Urinary bladder (tissue), 4 donors: ENCODE data around the gene NDUFS8. TPM values are rescaled to one million over a fixed set of nuclear protein-coding genes. Genes with fewer than 3 reads are reported as not detected.

Experiments
- DNase-seq: peaks from one replicate; pipeline ENCODE4 v3.0.0-alpha.2; 2015; ENCODE audit errors: extremely low spot score
- H3K27ac ChIP-seq: one replicate; pipeline ENCODE4 v1.5.1; 2013; ENCODE audit warnings: low read depth, mild to moderate bottlenecking, moderate library complexity
- H3K36me3 ChIP-seq: one replicate; pipeline ENCODE4 v1.6.1; 2013; ENCODE audit warnings: mild to moderate bottlenecking, moderate library complexity; ENCODE audit not compliant: insufficient read depth
- H3K4me1 ChIP-seq: one replicate; pipeline ENCODE4 v1.6.1; 2013; ENCODE audit warnings: mild to moderate bottlenecking, moderate library complexity; ENCODE audit not compliant: insufficient read depth
- H3K4me3 ChIP-seq: one replicate; pipeline ENCODE4 v1.5.1; 2013; ENCODE audit warnings: low read depth, low read length
- WGBS: extraction: QIAGEN DNeasy Blood & Tissue Kit; methylation state at CpG from one replicate; pipeline ENCODE4 v1.1.7; 2013; 5-methylcytosine and 5-hydroxymethylcytosine counted together
- polyA plus RNA-seq: library from polyadenylated mRNA; stranded (reverse); fragments of 200-250 nt; gene quantifications from one replicate; pipeline ENCODE4 v1.2.3, GENCODE V29; 2013
- total RNA-seq: library from RNA; depleted of rRNA; stranded (reverse); fragments of >200 nt; gene quantifications from one replicate; pipeline ENCODE4 v1.2.3, GENCODE V29; 2014
- donor health status: healthy with polysubstance abuse.
- donor health status: healthy.

Gene NDUFS8
- total and polyA plus RNA-seq, 2 donors = 57.0 to 172 TPM

DNA sequence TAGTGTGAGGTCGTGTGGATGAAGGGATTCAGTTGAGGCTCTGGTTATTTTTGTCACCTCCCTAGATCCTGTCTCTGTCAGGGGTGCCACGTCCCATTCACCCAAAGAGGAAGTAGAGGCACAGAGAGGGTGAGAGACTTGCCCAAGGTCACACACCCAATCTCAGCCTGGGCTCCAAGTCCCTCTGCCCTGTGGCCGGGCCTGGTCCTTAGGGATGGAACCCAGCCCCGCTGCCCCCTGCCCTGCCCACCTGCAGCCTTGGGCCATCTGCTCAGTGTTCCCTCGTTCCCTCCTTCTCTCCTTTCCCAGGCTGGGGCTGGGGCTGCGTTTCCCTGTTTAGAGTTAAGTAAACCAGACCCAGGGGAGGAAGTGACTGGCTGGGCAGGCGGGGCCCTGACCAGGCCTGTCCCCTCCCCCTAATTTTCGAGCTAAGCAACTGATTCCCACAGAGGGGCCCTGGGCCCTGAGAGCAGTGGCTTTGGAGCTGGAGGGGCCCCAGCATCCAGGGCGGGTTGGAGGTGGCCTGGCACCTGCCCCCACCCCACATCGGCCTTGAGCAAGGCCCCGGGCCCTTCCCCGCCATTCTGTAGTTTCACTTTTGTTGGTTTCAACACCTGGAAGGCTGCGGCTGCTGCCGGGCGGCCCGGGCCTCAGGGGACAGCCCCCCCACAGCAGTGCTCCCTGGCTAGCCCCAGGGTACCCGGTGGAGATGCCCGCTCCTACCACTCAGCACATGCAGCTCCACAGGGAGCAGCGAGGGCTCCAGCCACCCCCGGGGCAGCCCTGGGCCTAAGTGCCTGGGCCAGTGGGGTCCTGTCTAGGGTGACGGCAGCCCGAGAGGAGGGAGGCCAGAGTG lies 9.8 kb downstream of the NDUFS8 start:
- peak overlapping the region; percentile 70 for H3K4me3 ChIP-seq
- DNase-seq = peak; percentile 14
- H3K36me3 ChIP-seq = peaks cover 1% of the 10 kb centered on the region
- 13% methylated on average over 22 of the region's 22 CpGs for WGBS
- no peaks in the 10 kb centered on the region for H3K4me1 ChIP-seq
- peak overlapping the region; percentile 88 for H3K27ac ChIP-seq

DNA sequence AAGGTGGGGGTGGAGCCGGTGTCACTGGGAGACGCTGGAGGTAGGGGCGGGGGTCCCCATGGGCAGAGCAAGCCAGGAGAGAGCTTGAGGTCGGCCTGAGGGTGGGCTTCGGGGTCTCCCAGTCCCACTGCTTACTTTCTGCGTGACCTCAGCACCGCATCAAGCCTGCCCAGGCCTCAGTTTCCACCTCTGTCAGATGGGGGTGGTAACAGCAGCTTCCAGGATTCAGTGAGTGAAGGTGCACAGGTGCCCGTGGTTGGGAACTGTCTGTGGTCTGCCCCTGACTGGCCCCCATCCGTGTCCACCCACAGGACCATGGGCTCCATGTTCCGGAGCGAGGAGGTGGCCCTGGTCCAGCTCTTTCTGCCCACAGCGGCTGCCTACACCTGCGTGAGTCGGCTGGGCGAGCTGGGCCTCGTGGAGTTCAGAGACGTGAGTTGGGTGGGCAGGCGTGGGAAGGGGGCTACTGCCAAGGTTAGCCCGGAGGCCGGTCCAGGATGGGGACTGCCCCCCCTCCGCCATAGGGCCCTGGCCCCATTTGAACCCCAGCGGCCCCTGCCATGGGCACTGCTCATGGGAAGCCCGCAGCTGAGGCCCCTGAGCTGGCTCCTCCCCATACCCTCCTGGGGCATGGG lies 10.6 kb downstream of the NDUFS8 start:
- H3K4me3 ChIP-seq = peak overlapping the region; percentile 70
- no peak for DNase-seq
- H3K27ac ChIP-seq = peak overlapping the region; percentile 88
- peaks cover 1% of the 10 kb centered on the region for H3K36me3 ChIP-seq
- no peaks in the 10 kb centered on the region for H3K4me1 ChIP-seq
- WGBS = 80% methylated on average over 23 of the region's 23 CpGs

- Histone ChIP-seq H3K36me3 (peaks cover 1% of the 10 kb centered on the region), H3K27ac (no peak overlapping the region), H3K4me1 (no peaks in the 10 kb centered on the region), H3K4me3 (no peak overlapping the region)
- 83% methylated on average over 12 of the region's 12 CpGs for WGBS
- no peak for DNase-seq
These were observed 11.2 kb downstream of the NDUFS8 start for GRCh38 chr11:68041617-68042218.

- Histone ChIP-seq H3K36me3 (peaks cover 1% of the 10 kb centered on the region), H3K27ac (no peak overlapping the region), H3K4me1 (no peaks in the 10 kb centered on the region), H3K4me3 (no peak overlapping the region)
- no peak for DNase-seq
- 85% methylated on average over 27 of the region's 27 CpGs for WGBS
These were observed 11.9 kb downstream of the NDUFS8 start for GRCh38 chr11:68042219-68043028.

GRCh38 chr11:68043029-68043348 lies 12.5 kb downstream of the NDUFS8 start:
- H3K4me1 ChIP-seq = no peaks in the 10 kb centered on the region
- DNase-seq = no peak
- WGBS = 62% methylated on average over 8 of the region's 8 CpGs
- no peak overlapping the region for H3K4me3 ChIP-seq
- H3K27ac ChIP-seq = peak overlapping the region; percentile 63
- peaks cover 1% of the 10 kb centered on the region for H3K36me3 ChIP-seq

- Histone ChIP-seq H3K4me1 (no peaks in the 10 kb centered on the region), H3K4me3 (no peak overlapping the region), H3K27ac (peak overlapping the region; percentile 63), H3K36me3 (peaks cover 1% of the 10 kb centered on the region)
- 55% methylated on average over 36 of the region's 36 CpGs for WGBS
- no peak for DNase-seq
These were observed 13.1 kb downstream of the NDUFS8 start for GRCh38 chr11:68043349-68044144.

DNA sequence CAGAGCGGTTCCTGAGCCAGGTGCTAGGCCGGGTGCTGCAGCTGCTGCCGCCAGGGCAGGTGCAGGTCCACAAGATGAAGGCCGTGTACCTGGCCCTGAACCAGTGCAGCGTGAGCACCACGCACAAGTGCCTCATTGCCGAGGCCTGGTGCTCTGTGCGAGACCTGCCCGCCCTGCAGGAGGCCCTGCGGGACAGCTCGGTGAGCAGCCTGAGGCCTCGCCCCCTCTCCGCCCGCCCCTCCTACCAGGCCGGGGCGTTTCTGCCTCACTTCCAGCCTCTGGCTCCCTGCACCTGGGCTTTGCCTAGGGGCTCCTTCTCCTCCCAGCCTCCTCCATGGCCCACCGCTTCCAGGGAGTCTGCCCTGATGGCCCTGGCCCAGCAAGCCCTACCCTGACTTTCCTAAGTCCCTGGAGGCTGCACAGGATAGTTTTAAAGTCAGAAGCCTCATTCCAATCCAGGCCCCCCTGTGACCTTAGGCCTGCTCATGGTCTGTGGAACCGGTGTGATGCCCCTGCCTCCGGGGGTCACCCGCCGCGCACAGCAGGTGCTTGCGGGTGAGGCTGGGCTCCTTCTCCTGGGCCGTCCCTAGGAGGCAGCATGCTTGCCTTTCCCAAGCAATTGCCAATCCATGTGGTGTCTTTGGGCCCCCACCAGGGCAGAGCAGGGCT lies 13.8 kb downstream of the NDUFS8 start:
- peaks cover 1% of the 10 kb centered on the region for H3K36me3 ChIP-seq
- no peak for DNase-seq
- H3K27ac ChIP-seq = no peak overlapping the region
- H3K4me3 ChIP-seq = no peak overlapping the region
- H3K4me1 ChIP-seq = no peaks in the 10 kb centered on the region
- WGBS = 79% methylated on average over 24 of the region's 24 CpGs

- Histone ChIP-seq H3K4me3 (no peak overlapping the region), H3K27ac (no peak overlapping the region), H3K36me3 (peaks cover 5% of the 10 kb centered on the region), H3K4me1 (no peaks in the 10 kb centered on the region)
- DNase-seq = no peak
- 89% methylated on average over 18 of the region's 18 CpGs for WGBS
These were observed 14.4 kb downstream of the NDUFS8 start for GRCh38 chr11:68044898-68045351.

DNA sequence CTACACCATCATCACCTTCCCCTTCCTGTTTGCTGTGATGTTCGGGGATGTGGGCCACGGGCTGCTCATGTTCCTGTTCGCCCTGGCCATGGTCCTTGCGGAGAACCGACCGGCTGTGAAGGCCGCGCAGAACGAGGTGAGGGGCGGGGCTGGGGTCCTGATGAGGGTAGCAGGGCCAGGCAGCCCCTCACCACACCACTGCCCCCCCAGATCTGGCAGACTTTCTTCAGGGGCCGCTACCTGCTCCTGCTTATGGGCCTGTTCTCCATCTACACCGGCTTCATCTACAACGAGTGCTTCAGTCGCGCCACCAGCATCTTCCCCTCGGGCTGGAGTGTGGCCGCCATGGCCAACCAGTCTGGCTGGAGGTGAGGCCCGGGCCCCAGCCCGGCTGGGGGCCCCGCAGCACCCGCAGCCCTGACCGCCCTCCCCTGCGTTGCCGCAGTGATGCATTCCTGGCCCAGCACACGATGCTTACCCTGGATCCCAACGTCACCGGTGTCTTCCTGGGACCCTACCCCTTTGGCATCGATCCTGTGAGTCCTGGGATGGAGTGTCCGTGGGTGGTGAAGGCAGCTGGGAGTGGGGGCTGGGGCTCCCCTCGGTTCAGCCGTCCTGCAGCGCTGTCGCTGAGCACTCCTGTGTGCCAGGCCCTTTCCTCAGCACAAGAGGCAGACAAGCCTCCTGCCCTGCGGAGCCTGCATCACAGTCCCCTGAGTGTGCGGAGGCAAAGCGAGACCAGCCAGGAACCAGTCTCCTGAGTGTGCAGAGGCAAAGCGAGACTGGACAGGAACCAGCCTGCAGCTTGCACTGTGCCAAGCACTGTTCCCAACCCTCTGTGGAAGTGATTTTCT lies 17.2 kb downstream of the NDUFS8 start:
- H3K36me3 ChIP-seq = peaks cover 10% of the 10 kb centered on the region
- DNase-seq = no peak
- H3K27ac ChIP-seq = no peak overlapping the region
- no peak overlapping the region for H3K4me3 ChIP-seq
- WGBS = 88% methylated on average over 37 of the region's 37 CpGs
- no peaks in the 10 kb centered on the region for H3K4me1 ChIP-seq

- H3K4me3 ChIP-seq = no peak overlapping the region
- WGBS = 88% methylated on average over 35 of the region's 35 CpGs
- no peak for DNase-seq
- H3K27ac ChIP-seq = no peak overlapping the region
- no peaks in the 10 kb centered on the region for H3K4me1 ChIP-seq
- H3K36me3 ChIP-seq = peaks cover 10% of the 10 kb centered on the region
These were observed 18.4 kb downstream of the NDUFS8 start for GRCh38 chr11:68048681-68049508.
